ENCODE results near the gene FLNB. TPM values are rescaled to one million over a fixed set of nuclear protein-coding genes. Genes with fewer than 3 reads are reported as not detected.

Gene FLNB
- total and polyA plus RNA-seq, 2 of the 13 experiments (the other 11 are each of a cell fraction or from before 2014, with no cell fraction given), result 106 to 130 TPM

DNA sequence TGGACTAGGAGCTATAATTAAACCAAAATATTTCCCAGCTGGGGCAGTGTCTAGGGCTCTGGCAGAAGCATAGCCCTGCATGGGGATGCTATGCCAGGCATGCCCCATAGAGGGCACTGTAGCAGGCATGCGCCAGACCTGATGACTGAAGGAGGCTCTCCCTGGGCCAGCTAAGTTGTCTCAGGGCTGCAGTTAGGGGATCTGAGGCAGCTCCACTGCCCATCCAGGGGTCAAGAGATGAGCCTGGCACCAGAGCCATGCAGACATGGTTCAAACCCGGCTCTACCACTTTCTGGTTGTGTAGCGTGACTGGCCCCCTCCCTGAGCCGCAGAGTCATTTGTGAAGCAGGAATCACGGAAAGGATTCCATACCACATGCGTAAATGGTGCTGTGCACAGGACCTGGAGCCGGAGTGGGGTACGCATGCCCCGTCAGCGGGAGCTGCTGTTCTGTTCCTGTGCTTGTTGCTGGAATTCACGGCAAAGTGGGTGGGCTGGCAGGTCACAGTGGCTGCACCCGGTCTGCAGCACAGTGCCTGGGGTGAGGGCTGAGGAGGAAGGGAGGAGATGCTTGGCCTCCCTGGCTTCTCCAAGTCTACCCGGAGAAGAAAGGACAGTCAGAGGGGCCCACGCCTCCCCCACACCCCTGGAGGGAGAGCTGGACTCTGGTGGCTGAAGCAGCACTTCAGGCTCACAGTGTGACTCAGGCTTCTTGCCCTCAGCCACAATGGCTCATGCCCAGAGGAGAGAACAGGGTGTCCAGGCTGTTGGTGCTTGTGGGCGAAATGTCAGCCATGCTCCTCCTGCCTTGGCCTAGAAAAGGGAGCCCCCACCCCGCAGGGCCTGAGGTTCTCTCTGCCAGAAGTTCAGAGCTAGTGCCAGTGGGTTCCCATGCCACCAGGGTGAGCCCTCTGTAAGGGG is 159.5 kb downstream of the FLNB start:
- peak; percentile 77 for ATAC-seq
- Histone ChIP-seq H3K4me3 (replicated peaks in 1 of 3; ENCODE audit: insufficient read depth in 1 of 3, low read depth in 2 of 3, low read length in 3 of 3) (no peak overlapping the region; a peak in 1 of 6 replicates), H2AFZ (ENCODE audit: low read length) (no peak overlapping the region), H4K20me1 (ENCODE audit: insufficient read depth, low read length) (no peaks in the 10 kb centered on the region; the same call in 1 of the 2 replicates), H3K4me1 (ENCODE audit: insufficient read depth, low read length) (peaks cover 90% of the 10 kb centered on the region), H3K79me2 (ENCODE audit: insufficient read depth, low read length) (no peaks in the 10 kb centered on the region), H3K36me3 (replicated peaks in 1 of 2; ENCODE audit: control insufficient read depth in 1 of 2, insufficient read depth in 2 of 2, low read length in 2 of 2) (peaks cover 25 to 57% of the 10 kb centered on the region in 2 experiments), H3K27ac (ENCODE audit: extremely low read length, insufficient read depth, low read length) (peak overlapping the region; percentile 68), H3K27me3 (ENCODE audit: control insufficient read depth in 1 of 2, insufficient read depth in 2 of 2, low read length in 2 of 2) (no peaks in the 10 kb centered on the region), H3K9ac (ENCODE audit: insufficient read depth, low read depth, low read length) (peak overlapping the region; percentile 4; the same call in 1 of the 2 replicates), H3K9me3 (ENCODE audit: low read length) (no peaks in the 10 kb centered on the region), H3K4me2 (ENCODE audit: low read depth, low read length) (peak overlapping the region; percentile 36; the same call in 1 of the 2 replicates)
- in situ Hi-C loops (cut with HindIII; ENCODE audit: extremely low pct_ligation_motif_present, low pct_unique_long_range_greater_than_20kb) (no loop called here), intact Hi-C loops (cut with micrococcal nuclease; ENCODE audit: unreplicated experiment) (no loop called here)
- CTCF ChIA-PET (ENCODE audit: low intra/inter-chr PET ratio, low total read pairs), result interaction anchor here (0.7 to 1.2 kb wide), 2 partner anchors 132 to 160 kb away, joined by 3 read pairs; no protein-coding TSS in a partner anchor
- DNase-seq (ENCODE audit: low spot score), result no peak
- no peak for FAIRE-seq
- POLR2A ChIA-PET, result interaction anchor here (0.6 to 1.2 kb wide), 4 partner anchors 8 to 119 kb away, joined by 3 to 6 read pairs (median 4); no protein-coding TSS in a partner anchor
- 73% methylated on average over 4 of the region's 16 CpGs for WGBS (ENCODE audit: low lambda C conversion rate)
- BruUV-seq (replicated peaks), result no TSS peak
- peak; percentile 36; the same call in 1 of the 2 replicates for TF ChIP-seq SMC3 (IDR thresholded peaks at IDR 0.05; ENCODE audit: low read length)
- peak; percentile 52 for TF ChIP-seq RBM22 (optimal IDR thresholded peaks at IDR 0.05; ENCODE audit: low read length)
- TF ChIP-seq, protein P1, sequence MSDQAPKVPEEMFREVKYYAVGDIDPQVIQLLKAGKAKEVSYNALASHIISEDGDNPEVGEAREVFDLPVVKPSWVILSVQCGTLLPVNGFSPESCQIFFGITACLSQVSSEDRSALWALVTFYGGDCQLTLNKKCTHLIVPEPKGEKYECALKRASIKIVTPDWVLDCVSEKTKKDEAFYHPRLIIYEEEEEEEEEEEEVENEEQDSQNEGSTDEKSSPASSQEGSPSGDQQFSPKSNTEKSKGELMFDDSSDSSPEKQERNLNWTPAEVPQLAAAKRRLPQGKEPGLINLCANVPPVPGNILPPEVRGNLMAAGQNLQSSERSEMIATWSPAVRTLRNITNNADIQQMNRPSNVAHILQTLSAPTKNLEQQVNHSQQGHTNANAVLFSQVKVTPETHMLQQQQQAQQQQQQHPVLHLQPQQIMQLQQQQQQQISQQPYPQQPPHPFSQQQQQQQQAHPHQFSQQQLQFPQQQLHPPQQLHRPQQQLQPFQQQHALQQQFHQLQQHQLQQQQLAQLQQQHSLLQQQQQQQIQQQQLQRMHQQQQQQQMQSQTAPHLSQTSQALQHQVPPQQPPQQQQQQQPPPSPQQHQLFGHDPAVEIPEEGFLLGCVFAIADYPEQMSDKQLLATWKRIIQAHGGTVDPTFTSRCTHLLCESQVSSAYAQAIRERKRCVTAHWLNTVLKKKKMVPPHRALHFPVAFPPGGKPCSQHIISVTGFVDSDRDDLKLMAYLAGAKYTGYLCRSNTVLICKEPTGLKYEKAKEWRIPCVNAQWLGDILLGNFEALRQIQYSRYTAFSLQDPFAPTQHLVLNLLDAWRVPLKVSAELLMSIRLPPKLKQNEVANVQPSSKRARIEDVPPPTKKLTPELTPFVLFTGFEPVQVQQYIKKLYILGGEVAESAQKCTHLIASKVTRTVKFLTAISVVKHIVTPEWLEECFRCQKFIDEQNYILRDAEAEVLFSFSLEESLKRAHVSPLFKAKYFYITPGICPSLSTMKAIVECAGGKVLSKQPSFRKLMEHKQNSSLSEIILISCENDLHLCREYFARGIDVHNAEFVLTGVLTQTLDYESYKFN (CRISPR knock-in tag; conservative IDR thresholded peaks at IDR 0.05), result no peak
- no peak for TF ChIP-seq ZSCAN22 (CRISPR knock-in tag; IDR thresholded peaks at IDR 0.05)
- TF ChIP-seq SIX4 (CRISPR knock-in tag; IDR thresholded peaks at IDR 0.05), result no peak
- TF ChIP-seq ZNF138 (CRISPR knock-in tag; IDR thresholded peaks at IDR 0.05; ENCODE audit: low read depth), result 0 out of 2 replicates have a peak, but pooled peaks have one; percentile 18
- no peak for TF ChIP-seq TBX3 (IDR thresholded peaks at IDR 0.05; ENCODE audit: borderline replicate concordance)
- TF ChIP-seq CAMTA2 (CRISPR knock-in tag; IDR thresholded peaks at IDR 0.05; ENCODE audit: borderline replicate concordance), result 0 out of 2 replicates have a peak, but pooled peaks have one; percentile 42
- TF ChIP-seq ZNF776 (CRISPR knock-in tag; IDR thresholded peaks at IDR 0.05), result 0 out of 2 replicates have a peak, but pooled peaks have one; percentile 32
- TF ChIP-seq SRY (CRISPR knock-in tag; IDR thresholded peaks at IDR 0.05), result 0 out of 2 replicates have a peak, but pooled peaks have one; percentile 50
- TF ChIP-seq, protein P2, sequence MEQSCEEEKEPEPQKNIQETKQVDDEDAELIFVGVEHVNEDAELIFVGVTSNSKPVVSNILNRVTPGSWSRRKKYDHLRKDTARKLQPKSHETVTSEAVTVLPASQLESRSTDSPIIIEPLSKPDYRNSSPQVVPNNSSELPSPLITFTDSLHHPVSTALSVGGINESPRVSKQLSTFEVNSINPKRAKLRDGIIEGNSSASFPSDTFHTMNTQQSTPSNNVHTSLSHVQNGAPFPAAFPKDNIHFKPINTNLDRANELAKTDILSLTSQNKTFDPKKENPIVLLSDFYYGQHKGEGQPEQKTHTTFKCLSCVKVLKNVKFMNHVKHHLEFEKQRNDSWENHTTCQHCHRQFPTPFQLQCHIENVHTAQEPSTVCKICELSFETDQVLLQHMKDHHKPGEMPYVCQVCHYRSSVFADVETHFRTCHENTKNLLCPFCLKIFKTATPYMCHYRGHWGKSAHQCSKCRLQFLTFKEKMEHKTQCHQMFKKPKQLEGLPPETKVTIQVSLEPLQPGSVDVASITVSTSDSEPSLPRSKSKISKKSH (CRISPR knock-in tag; IDR thresholded peaks at IDR 0.05; ENCODE audit: borderline replicate concordance), result peak; percentile 23; the same call in 1 of the 2 replicates
- no peak for TF ChIP-seq ZNF607 (CRISPR knock-in tag; IDR thresholded peaks at IDR 0.05; ENCODE audit: borderline replicate concordance)
- no peak for TF ChIP-seq SNRNP70 (IDR thresholded peaks at IDR 0.05; ENCODE audit: low read depth, low read length)
- TF ChIP-seq, protein P3, sequence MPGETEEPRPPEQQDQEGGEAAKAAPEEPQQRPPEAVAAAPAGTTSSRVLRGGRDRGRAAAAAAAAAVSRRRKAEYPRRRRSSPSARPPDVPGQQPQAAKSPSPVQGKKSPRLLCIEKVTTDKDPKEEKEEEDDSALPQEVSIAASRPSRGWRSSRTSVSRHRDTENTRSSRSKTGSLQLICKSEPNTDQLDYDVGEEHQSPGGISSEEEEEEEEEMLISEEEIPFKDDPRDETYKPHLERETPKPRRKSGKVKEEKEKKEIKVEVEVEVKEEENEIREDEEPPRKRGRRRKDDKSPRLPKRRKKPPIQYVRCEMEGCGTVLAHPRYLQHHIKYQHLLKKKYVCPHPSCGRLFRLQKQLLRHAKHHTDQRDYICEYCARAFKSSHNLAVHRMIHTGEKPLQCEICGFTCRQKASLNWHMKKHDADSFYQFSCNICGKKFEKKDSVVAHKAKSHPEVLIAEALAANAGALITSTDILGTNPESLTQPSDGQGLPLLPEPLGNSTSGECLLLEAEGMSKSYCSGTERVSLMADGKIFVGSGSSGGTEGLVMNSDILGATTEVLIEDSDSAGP (CRISPR knock-in tag; IDR thresholded peaks at IDR 0.05; ENCODE audit: borderline replicate concordance), result peak; percentile 22; the same call in 1 of the 2 replicates
- TF ChIP-seq MED1 (CRISPR knock-in tag; IDR thresholded peaks at IDR 0.05), result 0 out of 2 replicates have a peak, but pooled peaks have one; percentile 17
- peak; percentile 39 for TF ChIP-seq RAD21 (CRISPR knock-in tag; IDR thresholded peaks at IDR 0.05)
